Smooth muscle cell (in vitro differentiated cells): ENCODE results near the gene PPM1H. TPM values are rescaled to one million over a fixed set of nuclear protein-coding genes. Genes with fewer than 3 reads are reported as not detected.

ENCODE experiments used
- DNase-seq: peaks from one replicate; lab custom pipeline; 2025; ENCODE audit not compliant: unreplicated experiment; lab: John Stamatoyannopoulos, UW
- H2AFZ ChIP-seq: fragments of 200-600 bp; sonication (generic); 2 replicates; pipeline ENCODE4 v1.6.0; 2016; ENCODE audit warnings: antibody characterized with exemption, low read depth, mild to moderate bottlenecking
- H3F3A ChIP-seq: fragments of 200-600 bp; sonication (generic); 2 replicates; pipeline ENCODE4 v1.6.0; 2017; ENCODE audit warnings: antibody characterized with exemption, low read depth
- H3K27ac ChIP-seq: fragments of 200-600 bp; sonication (generic); 2 replicates; pipeline ENCODE4 v1.5.1; 2016; ENCODE audit warnings: low read depth, mild to moderate bottlenecking
- H3K27me3 ChIP-seq: fragments of 200-600 bp; sonication (generic); 2 replicates; pipeline ENCODE4 v1.6.1; 2016; ENCODE audit warnings: low read depth, mild to moderate bottlenecking
- H3K36me3 ChIP-seq: fragments of 200-600 bp; sonication (generic); 2 replicates; pipeline ENCODE4 v1.5.1; 2016; ENCODE audit warnings: low read depth
- H3K4me1 ChIP-seq: fragments of 200-600 bp; sonication (generic); 2 replicates; pipeline ENCODE4 v1.5.1; 2016; ENCODE audit warnings: low read depth
- H3K4me2 ChIP-seq: fragments of 200-600 bp; sonication (generic); 2 replicates; pipeline ENCODE4 v1.6.0; 2016; ENCODE audit warnings: mild to moderate bottlenecking
- H3K4me3 ChIP-seq: fragments of 200-600 bp; sonication (generic); 2 replicates; pipeline ENCODE4 v1.5.1; 2016; ENCODE audit warnings: mild to moderate bottlenecking
- H3K79me2 ChIP-seq: fragments of 200-600 bp; sonication (generic); 2 replicates; pipeline ENCODE4 v1.6.0; 2016; ENCODE audit warnings: low read depth, mild to moderate bottlenecking
- H3K9ac ChIP-seq: fragments of 200-600 bp; sonication (generic); 2 replicates; pipeline ENCODE4 v1.6.0; 2016; ENCODE audit warnings: low read depth
- H3K9me3 ChIP-seq: fragments of 200-600 bp; sonication (generic); replicated peaks from 2 replicates; pipeline ENCODE4 v1.5.1; 2016; ENCODE audit warnings: low read depth
- H4K20me1 ChIP-seq: fragments of 200-600 bp; sonication (generic); 2 replicates; pipeline ENCODE4 v1.6.0; 2016; ENCODE audit warnings: low read depth
- WGBS: methylation state at CpG from one replicate; pipeline ENCODE4 v1.1.7; 2016; ENCODE audit warnings: low lambda C conversion rate; 5-methylcytosine and 5-hydroxymethylcytosine counted together
- polyA plus RNA-seq: library from polyadenylated mRNA; unstranded; fragments of >200 nt; fragmentation: Nextera tagmentation; extraction: Ambion mirVana; gene quantifications from 2 replicates; pipeline ENCODE4 v1.2.1, GENCODE V29; 2016
- total RNA-seq: library from RNA; depleted of rRNA; stranded (reverse); fragments of >200 nt; gene quantifications from 2 replicates; pipeline ENCODE4 v1.2.3, GENCODE V29; 2014
- TF ChIP-seq, protein P1 (sequence below): fragments of 200-600 bp; sonication (generic); IDR thresholded peaks from 2 replicates; pipeline ENCODE4 v1.5.1; 2017; ENCODE audit warnings: borderline replicate concordance, mild to moderate bottlenecking, antibody characterized with exemption; ENCODE audit not compliant: insufficient read depth, poor library complexity, severe bottlenecking

PPM1H gene
- total and polyA plus RNA-seq, 2 experiments from 2014 or later, result 0.56 to 3.6 TPM

GRCh38 chr12:62751810-62752155 lies 183.2 kb downstream of the PPM1H start:
- Histone ChIP-seq H3F3A (no peaks in the 10 kb centered on the region), H3K9ac (no peak overlapping the region), H3K36me3 (no peaks in the 10 kb centered on the region), H3K4me3 (no peak overlapping the region), H3K27me3 (no peaks in the 10 kb centered on the region), H3K27ac (no peak overlapping the region), H3K4me2 (no peak overlapping the region), H3K9me3 (no peaks in the 10 kb centered on the region), H3K4me1 (no peaks in the 10 kb centered on the region), H4K20me1 (no peaks in the 10 kb centered on the region), H3K79me2 (no peaks in the 10 kb centered on the region), H2AFZ (no peak overlapping the region)
- TF ChIP-seq, protein P1, sequence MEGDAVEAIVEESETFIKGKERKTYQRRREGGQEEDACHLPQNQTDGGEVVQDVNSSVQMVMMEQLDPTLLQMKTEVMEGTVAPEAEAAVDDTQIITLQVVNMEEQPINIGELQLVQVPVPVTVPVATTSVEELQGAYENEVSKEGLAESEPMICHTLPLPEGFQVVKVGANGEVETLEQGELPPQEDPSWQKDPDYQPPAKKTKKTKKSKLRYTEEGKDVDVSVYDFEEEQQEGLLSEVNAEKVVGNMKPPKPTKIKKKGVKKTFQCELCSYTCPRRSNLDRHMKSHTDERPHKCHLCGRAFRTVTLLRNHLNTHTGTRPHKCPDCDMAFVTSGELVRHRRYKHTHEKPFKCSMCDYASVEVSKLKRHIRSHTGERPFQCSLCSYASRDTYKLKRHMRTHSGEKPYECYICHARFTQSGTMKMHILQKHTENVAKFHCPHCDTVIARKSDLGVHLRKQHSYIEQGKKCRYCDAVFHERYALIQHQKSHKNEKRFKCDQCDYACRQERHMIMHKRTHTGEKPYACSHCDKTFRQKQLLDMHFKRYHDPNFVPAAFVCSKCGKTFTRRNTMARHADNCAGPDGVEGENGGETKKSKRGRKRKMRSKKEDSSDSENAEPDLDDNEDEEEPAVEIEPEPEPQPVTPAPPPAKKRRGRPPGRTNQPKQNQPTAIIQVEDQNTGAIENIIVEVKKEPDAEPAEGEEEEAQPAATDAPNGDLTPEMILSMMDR, result no peak
- no peak for DNase-seq
- WGBS, result 81% methylated on average over 2 of the region's 2 CpGs

- 83% methylated on average over 10 of the region's 10 CpGs for WGBS
- TF ChIP-seq, protein P1, result no peak
These were observed 183.8 kb downstream of the PPM1H start for GRCh38 chr12:62750941-62751809.

DNA sequence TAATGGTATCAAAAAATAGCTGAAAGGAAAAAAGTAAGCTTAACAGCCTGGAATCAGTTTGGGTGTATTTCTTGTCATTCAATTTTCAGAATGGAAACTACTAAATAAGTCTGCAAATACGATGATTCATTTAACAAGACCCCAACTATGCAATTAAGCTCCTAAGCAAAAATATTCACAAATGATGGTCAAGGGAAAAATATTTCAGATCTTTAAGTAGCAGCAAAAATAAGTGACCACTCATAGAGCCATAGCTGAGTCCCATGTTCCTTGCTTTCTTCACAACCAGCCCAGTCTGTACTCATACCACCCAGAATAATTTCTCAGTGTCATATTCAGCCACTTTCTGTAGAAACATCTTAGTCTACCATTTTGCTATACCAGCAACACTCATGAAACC lies 185.4 kb downstream of the PPM1H start:
- Histone ChIP-seq H2AFZ (no peak overlapping the region), H3K27ac (no peak overlapping the region)
- WGBS, result 87% methylated on average over 1 of the region's 1 CpG

More at GRCh38 chr12:62750941-62751809, 183.8 kb downstream of the PPM1H start:
- H3K79me2 ChIP-seq, result no peaks in the 10 kb centered on the region
- no peak overlapping the region for H3K9ac ChIP-seq
- no peaks in the 10 kb centered on the region for H3K36me3 ChIP-seq
- H3K27ac ChIP-seq, result no peak overlapping the region
- H3K4me2 ChIP-seq, result no peak overlapping the region
- no peaks in the 10 kb centered on the region for H3K4me1 ChIP-seq
- no peak overlapping the region for H2AFZ ChIP-seq
- H3K27me3 ChIP-seq, result no peaks in the 10 kb centered on the region
- H3K9me3 ChIP-seq, result no peaks in the 10 kb centered on the region
- no peak for DNase-seq
- H3F3A ChIP-seq, result no peaks in the 10 kb centered on the region
- no peak overlapping the region for H3K4me3 ChIP-seq
- no peaks in the 10 kb centered on the region for H4K20me1 ChIP-seq

More for the DNA sequence above, 185.4 kb downstream of the PPM1H start:
- H3K27me3 ChIP-seq, result no peaks in the 10 kb centered on the region
- H3K9me3 ChIP-seq, result no peaks in the 10 kb centered on the region
- no peaks in the 10 kb centered on the region for H4K20me1 ChIP-seq
- no peaks in the 10 kb centered on the region for H3K4me1 ChIP-seq
- no peak overlapping the region for H3K4me3 ChIP-seq
- no peak overlapping the region for H3K9ac ChIP-seq
- DNase-seq, result no peak
- H3K4me2 ChIP-seq, result no peak overlapping the region
- TF ChIP-seq, protein P1, result no peak
- H3K79me2 ChIP-seq, result no peaks in the 10 kb centered on the region
- no peaks in the 10 kb centered on the region for H3F3A ChIP-seq
- no peaks in the 10 kb centered on the region for H3K36me3 ChIP-seq
